Effector CD8-positive, alpha-beta T cell (primary cell): ENCODE results near the gene SLC29A1.
"Not testable (repeated sequence)": the region's sequence is repeated elsewhere in the genome, so short reads cannot be mapped to it uniquely, and the experiment has no call there.

Source experiments
- DNase-seq: peaks from one replicate; lab custom pipeline; 2025; lab: John Stamatoyannopoulos, UW
- total RNA-seq, 4 experiments: gene quantifications; one replicate each; lab custom pipeline; 2026; lab: John Stamatoyannopoulos, UW

The SLC29A1 gene
- total RNA-seq = 3.4 to 17.4 (median 4.0) reads per million in 4 experiments

GRCh38 chr6:44223319-44224028, at the start of gene SLC29A1:
Gene SLC29A1 (plus strand): TSS chr6:44223595. CDS start chr6:44227314, 3,719 bp downstream.
- DNase-seq = peak; percentile 76

- DNase-seq = no peak
Measured at GRCh38 chr6:44176130-44176761, 47.1 kb upstream of the SLC29A1 start.

GRCh38 chr6:44176762-44177509, 46.5 kb upstream of the SLC29A1 start:
- DNase-seq = peak; percentile 12

- no peak for DNase-seq
Measured at GRCh38 chr6:44177691-44178423, 45.5 kb upstream of the SLC29A1 start.

GRCh38 chr6:44178424-44179071, 44.8 kb upstream of the SLC29A1 start:
- no peak for DNase-seq

- DNase-seq = no peak
Measured at GRCh38 chr6:44179072-44179536, 44.3 kb upstream of the SLC29A1 start.

- DNase-seq = no peak
Measured at GRCh38 chr6:44179648-44180047, 43.7 kb upstream of the SLC29A1 start.

GRCh38 chr6:44180406-44180805, 43.0 kb upstream of the SLC29A1 start:
- DNase-seq = no peak

GRCh38 chr6:44180886-44181285, 42.5 kb upstream of the SLC29A1 start:
- DNase-seq = no peak

- DNase-seq = not testable (repeated sequence)
Measured at GRCh38 chr6:44181784-44182183, 41.6 kb upstream of the SLC29A1 start.

GRCh38 chr6:44182911-44183390, 40.4 kb upstream of the SLC29A1 start:
- no peak for DNase-seq

- no peak for DNase-seq
Measured at GRCh38 chr6:44183783-44184182, 39.6 kb upstream of the SLC29A1 start.

- not testable (repeated sequence) for DNase-seq
Measured at GRCh38 chr6:44185356-44185755, 38.0 kb upstream of the SLC29A1 start.

- DNase-seq = no peak
Measured at GRCh38 chr6:44185953-44186634, 37.3 kb upstream of the SLC29A1 start.

GRCh38 chr6:44186635-44187025, 36.8 kb upstream of the SLC29A1 start:
- DNase-seq = no peak

GRCh38 chr6:44188819-44189218, 34.6 kb upstream of the SLC29A1 start:
- no peak for DNase-seq

GRCh38 chr6:44189257-44189656, 34.1 kb upstream of the SLC29A1 start:
- no peak for DNase-seq

GRCh38 chr6:44190715-44191114, 32.7 kb upstream of the SLC29A1 start:
- DNase-seq = no peak

- no peak for DNase-seq
Measured at GRCh38 chr6:44192428-44193041, 30.9 kb upstream of the SLC29A1 start.

GRCh38 chr6:44193307-44193910, 30.0 kb upstream of the SLC29A1 start:
- DNase-seq = no peak
